ENCODE measurements around the gene MYOCD.

DNA sequence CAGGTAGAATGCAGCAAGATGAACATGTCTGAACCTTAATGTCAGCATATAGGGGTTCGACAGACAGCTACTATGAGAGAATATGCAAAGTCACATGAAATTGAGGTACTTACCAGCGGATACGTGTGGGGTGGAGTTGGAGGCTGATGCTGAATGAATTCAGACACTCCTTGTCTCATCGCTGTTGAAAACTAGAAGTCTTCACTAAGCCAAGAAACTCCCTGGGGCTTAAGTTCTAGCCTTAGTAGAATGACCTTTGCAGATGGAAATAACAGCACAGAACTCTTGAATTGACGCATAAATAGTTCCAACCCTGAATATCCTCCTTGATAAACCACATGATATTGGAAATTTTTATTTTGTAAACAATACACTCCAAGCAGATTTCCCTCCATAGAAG lies 32.9 kb upstream of the MYOCD start:
- TF ChIP-seq ZSCAN18 (CRISPR knock-in tag; IDR thresholded peaks at IDR 0.05): no peak
- TF ChIP-seq, protein P1, sequence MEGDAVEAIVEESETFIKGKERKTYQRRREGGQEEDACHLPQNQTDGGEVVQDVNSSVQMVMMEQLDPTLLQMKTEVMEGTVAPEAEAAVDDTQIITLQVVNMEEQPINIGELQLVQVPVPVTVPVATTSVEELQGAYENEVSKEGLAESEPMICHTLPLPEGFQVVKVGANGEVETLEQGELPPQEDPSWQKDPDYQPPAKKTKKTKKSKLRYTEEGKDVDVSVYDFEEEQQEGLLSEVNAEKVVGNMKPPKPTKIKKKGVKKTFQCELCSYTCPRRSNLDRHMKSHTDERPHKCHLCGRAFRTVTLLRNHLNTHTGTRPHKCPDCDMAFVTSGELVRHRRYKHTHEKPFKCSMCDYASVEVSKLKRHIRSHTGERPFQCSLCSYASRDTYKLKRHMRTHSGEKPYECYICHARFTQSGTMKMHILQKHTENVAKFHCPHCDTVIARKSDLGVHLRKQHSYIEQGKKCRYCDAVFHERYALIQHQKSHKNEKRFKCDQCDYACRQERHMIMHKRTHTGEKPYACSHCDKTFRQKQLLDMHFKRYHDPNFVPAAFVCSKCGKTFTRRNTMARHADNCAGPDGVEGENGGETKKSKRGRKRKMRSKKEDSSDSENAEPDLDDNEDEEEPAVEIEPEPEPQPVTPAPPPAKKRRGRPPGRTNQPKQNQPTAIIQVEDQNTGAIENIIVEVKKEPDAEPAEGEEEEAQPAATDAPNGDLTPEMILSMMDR (IDR thresholded peaks at IDR 0.05): no peak
- no peak for TF ChIP-seq GABPB1 (CRISPR knock-in tag; IDR thresholded peaks at IDR 0.05)
- no peak for TF ChIP-seq ATF2 (CRISPR knock-in tag; IDR thresholded peaks at IDR 0.05; ENCODE audit: borderline replicate concordance, low read depth)
